Activated naive CD4-positive, alpha-beta T cell treated with anti-CD3 and anti-CD28 coated beads, Interleukin-2, amount 50 U/mL, for 16 hours (primary cell): Measurements from ENCODE around the gene GNA15.
"Not testable (repeated sequence)": the region's sequence is repeated elsewhere in the genome, so short reads cannot be mapped to it uniquely, and the experiment has no call there.

ENCODE experiments used
- DNase-seq: peaks from one replicate; pipeline ENCODE4 v3.0.0-alpha.2; 2020

The GNA15 gene

DNA sequence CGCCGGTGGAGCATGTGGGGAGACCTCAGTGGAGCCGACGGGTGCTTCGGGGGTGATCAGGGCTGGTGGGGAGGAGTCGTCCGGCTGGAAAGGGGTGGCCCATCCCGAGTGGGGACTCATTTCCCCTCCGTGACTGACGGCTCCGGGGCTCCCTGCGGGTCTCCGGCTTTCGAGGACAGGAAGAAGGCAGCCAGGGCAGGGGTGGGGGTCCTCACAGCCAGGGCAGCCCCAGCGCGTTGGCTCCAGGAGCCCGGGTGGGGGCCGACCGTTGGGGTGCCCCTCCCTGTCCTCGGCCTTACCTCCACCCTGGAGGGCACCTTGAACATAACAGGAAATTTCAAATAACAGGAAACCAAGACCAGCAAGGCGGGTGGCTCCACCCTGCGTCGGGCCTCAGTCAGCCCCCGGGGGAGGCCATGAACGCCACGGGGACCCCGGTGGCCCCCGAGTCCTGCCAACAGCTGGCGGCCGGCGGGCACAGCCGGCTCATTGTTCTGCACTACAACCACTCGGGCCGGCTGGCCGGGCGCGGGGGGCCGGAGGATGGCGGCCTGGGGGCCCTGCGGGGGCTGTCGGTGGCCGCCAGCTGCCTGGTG lies 42.6 kb downstream of the GNA15 start, which contains the start of gene S1PR4:
Gene S1PR4 (plus strand): TSS at position 393 of the 596 bp plus-strand sequence. CDS start 24 bp downstream, at position 417.
- DNase-seq: peak; percentile 64

DNA sequence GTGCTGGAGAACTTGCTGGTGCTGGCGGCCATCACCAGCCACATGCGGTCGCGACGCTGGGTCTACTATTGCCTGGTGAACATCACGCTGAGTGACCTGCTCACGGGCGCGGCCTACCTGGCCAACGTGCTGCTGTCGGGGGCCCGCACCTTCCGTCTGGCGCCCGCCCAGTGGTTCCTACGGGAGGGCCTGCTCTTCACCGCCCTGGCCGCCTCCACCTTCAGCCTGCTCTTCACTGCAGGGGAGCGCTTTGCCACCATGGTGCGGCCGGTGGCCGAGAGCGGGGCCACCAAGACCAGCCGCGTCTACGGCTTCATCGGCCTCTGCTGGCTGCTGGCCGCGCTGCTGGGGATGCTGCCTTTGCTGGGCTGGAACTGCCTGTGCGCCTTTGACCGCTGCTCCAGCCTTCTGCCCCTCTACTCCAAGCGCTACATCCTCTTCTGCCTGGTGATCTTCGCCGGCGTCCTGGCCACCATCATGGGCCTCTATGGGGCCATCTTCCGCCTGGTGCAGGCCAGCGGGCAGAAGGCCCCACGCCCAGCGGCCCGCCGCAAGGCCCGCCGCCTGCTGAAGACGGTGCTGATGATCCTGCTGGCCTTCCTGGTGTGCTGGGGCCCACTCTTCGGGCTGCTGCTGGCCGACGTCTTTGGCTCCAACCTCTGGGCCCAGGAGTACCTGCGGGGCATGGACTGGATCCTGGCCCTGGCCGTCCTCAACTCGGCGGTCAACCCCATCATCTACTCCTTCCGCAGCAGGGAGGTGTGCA lies 43.3 kb downstream of the GNA15 start:
- peak; percentile 44 for DNase-seq

DNA sequence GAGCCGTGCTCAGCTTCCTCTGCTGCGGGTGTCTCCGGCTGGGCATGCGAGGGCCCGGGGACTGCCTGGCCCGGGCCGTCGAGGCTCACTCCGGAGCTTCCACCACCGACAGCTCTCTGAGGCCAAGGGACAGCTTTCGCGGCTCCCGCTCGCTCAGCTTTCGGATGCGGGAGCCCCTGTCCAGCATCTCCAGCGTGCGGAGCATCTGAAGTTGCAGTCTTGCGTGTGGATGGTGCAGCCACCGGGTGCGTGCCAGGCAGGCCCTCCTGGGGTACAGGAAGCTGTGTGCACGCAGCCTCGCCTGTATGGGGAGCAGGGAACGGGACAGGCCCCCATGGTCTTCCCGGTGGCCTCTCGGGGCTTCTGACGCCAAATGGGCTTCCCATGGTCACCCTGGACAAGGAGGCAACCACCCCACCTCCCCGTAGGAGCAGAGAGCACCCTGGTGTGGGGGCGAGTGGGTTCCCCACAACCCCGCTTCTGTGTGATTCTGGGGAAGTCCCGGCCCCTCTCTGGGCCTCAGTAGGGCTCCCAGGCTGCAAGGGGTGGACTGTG lies 44.0 kb downstream of the GNA15 start:
- peak; percentile 58 for DNase-seq

DNA sequence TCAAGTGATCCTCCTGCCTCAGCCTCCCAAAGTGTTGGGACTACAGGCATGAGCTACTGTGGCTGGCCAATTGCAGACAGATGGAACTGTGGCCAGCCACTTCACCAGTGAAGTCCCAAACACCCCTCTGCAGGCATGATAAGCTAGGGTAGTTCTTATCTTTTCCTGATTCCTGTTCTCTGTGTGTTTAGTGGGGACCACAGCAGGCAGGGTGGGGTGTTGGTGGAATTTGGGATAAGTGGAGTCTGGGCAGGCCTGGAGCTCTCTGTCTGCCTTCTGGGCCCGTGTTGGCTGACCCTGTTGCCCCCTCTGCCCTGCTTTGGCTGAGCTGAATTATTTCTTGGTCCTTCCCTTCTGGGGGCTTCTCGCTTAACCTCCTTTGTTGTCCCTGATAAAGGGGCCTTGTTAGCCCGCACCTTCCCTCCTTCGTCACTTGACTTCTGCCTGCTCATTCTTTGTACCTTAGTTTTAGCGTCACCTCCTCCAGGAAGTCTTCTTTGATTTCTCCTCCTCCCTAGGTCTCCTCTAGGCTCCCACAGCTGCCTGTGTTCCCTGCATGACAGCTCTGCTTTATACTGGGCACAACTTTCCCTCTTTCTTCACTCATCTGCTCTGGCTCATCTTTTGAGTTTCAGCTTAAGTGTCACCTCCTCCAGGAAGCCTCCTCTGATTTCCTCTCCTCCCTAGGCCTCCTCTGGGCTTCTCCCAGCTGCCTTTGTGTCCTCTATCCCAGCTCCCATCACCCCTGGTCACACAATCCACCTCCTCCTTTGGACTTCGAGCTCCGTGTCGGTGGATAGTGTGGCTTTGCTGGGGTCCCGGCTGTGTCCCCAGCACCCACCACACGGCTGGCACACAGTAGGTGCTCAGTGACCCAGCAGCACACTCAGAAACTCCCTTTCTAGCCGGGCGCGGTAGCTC lies 48.1 kb downstream of the GNA15 start:
- no peak for DNase-seq

DNA sequence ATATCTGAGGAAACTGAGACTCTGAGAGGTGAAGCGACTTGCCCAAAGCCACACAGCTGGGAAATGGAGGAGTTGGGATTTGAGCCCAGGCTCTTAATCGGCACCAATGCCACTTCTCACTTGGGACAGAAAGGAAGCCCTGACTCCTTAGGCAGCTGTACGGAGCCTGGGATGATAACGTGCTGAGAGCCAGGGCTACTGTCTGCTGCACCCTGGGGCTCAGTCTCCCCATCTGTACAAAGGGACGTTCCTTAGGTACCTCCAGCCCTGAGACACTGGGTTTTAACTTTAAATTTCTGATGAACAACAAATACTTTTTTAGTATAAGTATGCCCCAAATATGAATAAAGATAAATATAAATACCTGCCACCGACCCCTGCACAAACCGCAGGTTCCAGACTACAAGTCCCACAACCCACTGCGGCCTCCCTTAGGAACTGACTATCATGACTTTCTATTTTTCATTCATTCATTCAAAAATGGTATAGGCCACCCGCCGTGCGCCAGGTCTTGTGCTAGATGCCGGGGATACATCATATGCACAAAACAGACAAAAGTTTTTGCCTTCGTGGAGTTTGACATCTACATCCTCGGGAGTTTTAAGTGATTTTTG lies 49.1 kb downstream of the GNA15 start:
- peak; percentile 73 for DNase-seq

DNA sequence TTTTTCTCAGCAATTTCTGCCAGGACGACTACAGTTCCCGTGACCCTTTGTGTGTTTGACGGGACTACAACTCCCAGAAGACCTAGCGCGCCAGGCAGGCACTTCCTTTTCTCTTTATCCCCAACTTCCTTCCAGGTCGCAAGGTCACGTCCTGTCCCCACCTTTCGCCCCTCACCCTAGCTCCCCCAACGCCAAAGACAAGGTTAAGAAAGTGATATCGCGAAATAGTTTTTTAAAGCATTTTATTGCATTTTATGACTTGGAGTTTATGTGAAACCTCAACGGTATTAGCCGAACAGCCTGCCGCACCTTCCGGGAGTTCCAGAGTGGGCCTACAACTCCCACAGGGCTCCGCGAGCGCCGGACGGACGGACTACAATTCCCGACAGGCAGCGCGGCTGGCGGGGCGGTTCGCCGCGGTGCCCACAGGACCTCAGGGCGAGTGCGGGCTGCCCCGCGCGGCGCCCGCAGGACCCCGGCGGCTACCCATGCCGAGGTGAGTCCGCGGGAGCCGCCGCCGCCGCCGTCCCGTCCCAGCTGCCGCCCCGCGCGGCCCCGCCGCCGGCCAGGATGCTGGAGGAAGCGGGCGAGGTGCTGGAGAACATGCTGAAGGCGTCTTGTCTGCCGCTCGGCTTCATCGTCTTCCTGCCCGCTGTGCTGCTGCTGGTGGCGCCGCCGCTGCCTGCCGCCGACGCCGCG lies 49.8 kb downstream of the GNA15 start, which contains the start of gene NCLN:
Gene NCLN (plus strand): TSS at position 470 of the 699 bp plus-strand sequence. CDS start 101 bp downstream, at position 571.
- peak; percentile 95 for DNase-seq

DNA sequence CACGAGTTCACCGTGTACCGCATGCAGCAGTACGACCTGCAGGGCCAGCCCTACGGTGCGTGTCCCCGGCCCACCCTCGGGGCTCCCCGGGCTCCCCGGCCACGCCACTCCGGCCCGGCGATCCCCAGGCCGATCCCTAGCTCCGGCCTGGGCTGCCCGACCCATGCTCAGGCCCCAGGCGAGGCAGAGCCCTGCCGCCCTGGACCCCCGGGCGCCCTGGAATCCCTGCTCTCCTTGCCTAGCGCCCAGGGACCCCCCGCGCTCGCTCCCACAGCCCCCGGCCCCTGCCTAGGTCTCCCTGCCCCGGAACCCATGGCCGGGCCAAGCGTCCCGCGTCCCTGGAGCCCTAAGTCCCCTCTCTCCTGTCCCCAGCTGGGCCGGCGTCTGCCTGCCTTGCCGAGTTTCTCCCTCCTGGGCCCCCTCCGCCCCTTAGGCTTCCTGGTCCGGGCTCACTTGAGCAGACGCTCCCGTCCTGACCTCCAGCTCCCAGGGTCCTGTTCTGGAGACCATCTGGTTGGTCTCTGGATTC lies 50.4 kb downstream of the GNA15 start:
- no peak for DNase-seq

DNA sequence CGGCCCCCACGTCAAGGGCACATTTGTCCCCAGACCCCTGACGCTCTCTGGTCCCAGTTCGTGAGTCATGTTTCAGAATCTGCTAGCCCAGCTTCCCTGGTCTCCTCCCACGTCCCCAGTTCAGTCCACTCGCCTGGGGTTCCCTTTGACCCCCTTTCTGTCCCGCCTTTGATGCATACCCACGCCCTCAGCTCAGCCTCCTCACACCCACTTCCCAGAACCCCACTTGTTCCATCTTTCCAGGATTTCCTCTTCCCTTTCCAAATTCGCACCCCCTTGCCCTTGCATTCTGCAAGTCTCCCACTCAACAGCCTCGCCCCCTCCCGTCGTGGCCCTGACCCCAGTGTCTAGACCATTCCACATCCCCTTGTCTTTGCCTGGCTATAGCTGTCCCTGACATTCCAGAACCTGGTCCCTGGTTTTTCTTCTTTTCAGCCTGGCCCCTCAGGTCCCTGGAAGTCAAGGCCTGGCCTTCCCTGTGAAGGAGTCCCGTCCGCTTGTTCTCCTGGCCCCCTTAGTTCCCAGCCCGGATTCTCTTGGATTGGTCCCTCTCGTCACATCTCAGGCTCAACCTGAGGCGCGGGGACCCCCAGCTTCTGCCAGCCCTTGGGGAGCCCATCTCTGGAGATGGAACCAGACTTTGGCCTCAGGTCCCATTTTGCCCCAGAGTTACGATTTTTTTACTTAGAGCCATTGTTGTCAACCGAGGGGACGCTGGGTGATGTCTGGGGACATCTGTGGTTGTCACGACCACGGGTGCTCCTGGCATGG lies 51.2 kb downstream of the GNA15 start:
- DNase-seq: no peak

DNA sequence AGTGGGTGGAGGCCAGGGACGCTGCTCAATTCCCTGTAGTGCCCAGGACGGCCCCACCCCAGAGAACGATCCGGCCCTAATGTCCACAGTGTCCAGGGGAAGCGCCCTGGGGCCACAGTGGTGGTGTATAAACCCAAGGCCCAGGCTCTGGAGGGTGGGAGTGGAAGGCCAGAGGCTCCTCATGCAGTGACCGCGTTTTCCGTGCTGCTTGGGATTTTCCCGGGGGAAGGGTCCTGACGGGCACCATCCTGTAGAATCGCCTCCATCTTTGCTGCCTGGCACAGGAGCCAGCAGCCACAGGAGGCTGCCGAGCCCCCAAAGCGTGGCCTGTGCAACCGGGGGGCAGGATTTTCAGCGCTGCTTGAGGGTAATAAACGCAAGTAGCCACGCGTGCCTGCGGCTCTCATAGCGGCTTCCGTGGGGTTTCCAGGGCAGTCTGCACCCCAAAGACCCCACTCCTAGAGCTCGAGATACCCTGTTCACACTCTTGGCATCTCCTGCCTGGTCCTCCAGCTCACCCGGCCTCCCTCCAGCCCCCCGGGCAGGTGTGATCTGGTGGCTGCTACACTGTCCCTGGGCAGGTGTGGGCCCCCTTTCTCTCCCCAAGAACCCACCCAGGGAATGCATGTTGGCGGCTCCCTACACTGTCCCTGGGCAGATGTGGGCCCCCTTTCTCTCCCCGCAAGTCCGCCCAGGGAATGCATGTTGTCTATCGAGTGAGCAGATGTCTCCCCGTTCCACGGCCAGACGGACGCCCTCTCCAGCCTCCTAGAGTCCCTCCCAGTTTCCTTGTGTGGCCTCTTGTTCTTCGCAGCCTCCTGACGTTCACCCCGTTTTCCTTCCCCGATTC lies 52.1 kb downstream of the GNA15 start:
- DNase-seq: no peak

DNA sequence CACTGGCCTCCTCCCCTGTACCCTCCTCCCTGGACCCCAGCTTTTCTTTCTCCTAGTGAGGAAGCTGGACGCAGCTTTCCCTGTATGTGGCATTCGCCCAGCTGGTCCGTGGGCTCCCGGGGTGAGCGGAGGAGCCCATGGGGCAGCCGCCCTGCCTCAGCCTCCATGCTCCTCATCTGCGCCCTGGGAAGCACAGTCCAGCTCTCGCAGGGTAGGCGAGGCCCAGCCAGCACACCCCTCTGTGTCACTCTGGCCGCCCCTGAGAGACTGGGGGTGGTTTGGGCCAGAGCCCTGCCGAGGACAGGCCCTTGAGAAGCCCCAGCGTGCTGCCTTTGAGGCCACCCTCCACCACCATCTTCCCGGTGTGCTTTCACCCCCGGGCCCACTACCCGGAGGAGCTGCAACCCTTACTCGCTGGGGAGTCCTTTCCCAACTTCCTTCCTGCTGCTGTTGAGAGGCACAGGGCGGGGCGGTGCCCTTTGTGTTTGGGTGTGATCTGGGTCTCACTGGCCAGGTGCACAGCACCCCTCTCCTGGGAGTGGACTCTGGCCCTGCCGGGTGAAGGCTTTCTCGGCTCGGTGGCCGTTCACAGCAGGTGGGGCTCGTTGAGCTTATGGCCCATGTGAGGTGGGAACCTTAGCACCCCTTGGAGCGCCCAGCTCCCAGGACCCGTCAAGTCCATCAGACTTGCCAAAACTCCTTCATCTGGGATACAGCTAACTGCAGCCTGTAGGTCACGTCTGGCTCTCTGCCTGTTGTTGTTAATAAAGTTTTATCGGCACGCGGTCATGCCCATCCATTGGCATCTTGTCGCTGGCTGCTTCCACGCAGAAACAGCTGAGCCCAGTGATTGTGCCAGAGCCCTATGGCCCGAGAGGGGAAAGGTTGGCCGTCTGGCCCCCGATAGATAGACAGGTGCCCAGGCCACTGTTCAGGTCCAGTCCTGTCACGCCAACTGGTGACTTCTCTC lies 53.1 kb downstream of the GNA15 start:
- DNase-seq: no peak

DNA sequence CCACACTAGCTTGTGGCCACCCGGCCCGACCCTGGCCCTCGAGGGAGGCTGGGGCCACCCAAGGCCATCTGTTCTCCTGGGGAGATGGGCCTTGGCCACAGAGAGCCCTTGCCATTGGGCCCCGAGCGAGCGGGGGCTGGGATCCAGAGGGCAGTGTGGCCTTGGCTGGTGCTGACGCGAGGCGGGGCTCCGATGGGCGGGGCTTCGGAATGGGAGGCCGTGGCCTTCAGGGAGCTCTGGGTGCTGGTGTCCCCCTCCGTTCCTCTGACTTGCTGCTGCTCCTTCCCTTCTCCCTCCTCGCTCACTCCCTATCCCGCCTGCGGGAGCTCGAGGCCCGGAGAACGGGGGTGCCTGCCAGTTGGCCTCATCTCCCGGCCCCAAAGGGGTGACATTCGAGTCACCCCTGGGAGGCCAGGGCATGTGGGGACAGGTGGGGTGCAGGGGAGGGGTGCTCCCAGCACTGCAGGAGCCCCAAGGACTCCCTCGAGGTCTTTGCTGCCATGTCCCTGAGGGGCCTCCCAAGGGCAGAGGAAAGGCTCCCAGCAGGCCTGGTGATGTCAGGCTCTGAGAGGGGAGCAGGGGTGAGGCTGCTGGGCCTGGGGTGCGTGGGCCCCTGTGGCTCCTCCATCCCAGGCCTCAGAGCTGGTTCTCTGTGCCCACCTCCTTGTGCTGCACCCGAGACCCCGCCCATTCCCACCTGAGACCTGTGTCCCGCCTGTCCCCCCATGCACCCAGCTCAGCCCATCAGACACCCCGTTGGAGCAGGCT lies 54.1 kb downstream of the GNA15 start:
- DNase-seq: no peak

DNA sequence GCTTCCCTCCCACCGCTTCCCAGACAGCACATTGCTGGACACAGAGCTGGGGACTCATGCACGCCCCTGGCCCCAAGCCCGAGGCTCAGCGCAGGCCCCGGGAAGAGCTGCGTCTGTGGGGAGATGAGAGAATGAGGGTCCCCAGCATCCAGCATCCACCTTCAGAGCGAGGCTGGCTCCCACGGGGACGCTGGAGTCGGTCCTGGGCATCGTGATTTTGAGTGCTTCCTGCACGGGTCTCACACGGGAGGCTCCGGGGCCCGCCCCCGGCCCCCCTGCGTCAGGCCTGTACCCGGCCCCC lies 54.6 kb downstream of the GNA15 start:
- DNase-seq: no peak

DNA sequence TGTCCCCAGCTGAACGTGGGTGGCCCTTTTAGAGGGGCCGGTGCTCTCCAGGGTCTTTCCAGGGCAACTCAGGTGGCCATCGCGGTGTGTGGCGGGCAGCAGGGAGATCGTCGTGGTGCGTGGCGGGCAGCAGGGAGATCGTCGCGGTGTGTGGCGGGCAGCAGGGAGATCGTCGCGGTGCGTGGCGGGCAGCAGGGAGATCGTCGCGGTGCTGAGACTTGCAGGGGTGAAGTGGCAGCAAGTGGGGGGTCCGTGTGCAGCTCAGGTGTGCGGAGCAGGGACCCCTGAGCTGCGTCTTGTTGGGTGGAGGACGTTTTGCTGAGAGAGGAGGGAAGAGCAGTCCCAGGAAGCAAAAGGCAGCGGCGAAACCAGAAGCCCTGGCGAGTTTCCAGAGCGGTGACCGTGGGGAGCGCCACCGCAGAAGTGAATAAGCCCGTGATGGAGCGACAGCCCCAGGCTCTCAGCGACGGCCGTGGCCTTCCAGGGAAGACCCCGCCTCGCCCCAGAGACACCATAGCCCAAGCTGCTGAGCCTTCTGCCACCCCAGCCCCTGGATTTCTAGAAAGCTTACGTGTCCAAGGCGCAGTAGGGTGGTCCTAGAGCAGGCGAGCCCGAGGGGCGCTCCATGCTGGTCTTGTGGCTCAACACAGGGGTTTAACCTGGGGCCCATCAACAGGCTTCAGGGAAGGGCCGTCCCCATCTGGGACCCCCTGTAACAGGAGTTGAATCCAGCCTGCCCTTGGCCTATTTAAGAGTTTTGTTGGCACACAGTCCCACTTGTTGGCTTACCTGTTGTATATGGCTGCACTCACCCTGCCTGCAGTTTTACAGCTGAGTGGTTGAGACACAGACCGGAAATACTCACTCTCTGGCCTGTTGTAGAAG lies 55.3 kb downstream of the GNA15 start:
- no peak for DNase-seq

DNA sequence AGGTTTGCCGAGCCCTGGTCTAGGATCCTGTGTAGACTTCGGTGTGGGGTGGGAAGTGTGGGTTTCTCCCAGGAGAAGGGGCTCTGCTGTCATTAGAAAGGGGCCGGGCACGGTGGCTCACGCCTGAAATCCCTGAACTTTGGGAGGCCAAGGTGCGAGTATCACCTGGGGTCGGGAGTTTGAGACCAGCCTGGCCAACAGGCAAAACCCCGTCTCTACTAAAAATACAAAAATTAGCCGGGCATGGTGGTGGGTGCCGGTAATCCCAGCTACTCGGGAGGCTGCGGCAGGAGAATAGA lies 55.9 kb downstream of the GNA15 start:
- not testable (repeated sequence) for DNase-seq

DNA sequence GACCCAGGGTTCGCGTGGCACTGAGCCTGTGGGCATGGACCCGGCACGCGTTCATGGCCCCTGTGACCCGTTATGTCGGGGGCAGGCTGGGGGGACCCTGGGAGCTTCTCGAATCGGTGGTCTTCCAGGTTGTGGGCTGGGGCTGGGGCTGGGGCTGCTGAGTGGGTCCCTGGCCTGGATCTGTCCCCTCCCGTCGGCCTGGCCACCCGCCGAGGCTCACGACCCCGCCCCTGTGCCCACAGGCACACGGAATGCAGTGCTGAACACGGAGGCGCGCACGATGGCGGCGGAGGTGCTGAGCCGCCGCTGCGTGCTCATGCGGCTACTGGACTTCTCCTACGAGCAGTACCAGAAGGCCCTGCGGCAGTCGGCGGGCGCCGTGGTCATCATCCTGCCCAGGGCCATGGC lies 56.4 kb downstream of the GNA15 start:
- no peak for DNase-seq

DNA sequence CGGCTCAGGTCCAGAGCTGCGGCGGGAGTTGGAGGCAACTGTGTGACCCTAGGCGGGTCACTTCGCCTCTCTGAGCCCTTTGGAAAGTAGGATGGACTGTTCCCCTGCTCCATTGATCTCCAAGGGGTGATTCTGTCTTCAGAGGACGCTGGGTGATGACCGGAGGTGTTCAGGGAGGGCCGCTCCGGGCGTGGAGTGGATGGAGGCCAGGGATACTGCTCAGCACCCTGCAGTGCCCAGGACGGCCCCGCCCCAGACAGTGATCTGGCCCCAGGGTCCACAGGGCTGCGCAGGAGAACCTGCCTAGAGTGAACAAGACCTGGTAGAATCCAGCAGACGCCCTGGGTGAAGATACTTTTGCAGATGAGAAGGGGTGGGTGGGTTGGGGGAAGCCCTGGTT lies 56.9 kb downstream of the GNA15 start:
- no peak for DNase-seq
